Stimulated activated CD4-positive, alpha-beta T cell treated with anti-CD3 and anti-CD28 coated beads, TNF-alpha, amount 100 ng/mL, for 4 hours (primary cell): ENCODE data around the gene NT5C1A.

Experiments
- DNase-seq, 3 experiments: peaks; one replicate each; pipeline ENCODE4 v3.0.0-alpha.2; 2020; ENCODE audit warnings: low read depth in 3 of 3

Gene NT5C1A

DNA sequence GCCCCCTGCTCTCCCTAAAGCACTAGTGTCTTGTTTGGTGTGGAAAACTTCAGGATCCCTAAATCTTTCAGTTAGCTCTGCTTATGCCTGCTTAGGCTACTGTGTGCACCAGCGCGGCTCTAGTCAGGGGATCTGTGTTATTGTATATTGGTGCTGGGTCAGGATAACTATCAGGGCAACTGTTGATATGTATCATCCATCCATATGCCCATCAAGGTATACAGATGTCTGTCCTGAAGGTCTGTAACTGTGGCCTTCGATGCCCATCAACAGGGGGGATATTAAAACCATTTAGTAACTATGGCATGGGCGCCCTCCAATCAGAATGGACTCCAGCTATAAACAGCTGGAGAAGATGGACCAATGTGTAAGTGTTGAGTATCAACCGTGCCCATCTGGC, 12.4 kb downstream of the NT5C1A start:
- DNase-seq = no peak

DNA sequence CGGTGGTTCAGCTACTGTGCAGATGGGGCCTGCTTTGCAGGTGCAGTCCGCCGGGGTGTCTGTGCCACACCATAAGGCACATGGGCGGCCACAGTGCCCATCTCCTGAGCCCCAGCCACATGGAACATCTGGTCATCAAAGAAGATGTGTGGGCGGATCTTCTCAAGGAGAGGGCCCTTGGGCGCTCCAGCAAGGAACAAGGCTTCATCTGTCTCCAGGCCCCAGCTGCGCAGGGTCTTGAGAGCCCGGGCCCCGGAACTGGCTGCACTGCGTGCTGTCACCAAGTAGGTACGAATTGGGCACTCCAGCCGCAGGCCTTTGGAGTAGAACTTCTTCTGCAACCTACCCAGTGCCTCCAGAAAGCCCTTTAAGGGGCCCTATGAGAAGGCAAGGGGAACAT, 12.8 kb downstream of the NT5C1A start:
- DNase-seq = no peak

DNA sequence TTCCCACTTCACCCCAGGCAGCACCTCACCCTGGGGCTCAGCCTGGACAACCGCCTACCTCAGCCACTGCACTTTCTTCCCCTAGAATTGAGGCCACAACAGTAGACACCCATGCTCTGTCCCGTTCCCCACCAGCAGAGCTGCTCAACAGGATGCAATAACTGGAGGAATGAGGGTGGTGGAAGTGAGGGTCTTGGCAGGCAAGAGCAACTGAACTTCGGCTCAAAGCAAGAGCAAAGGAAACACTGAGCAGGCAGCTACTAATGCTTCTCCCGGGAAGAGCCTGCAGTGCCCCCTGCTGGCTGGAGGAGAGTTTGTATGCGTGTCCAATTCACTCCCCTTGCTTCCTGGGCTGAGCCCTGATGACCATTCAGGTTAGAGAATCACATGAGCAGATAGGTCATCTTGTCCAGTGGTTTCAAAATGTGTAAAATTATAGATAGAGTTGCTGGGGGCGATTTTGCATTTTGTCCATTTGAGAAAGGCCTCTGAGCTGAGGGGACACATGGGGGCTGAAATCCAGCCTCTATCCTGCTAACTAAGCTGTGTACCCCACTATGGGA, 13.9 kb downstream of the NT5C1A start:
- DNase-seq = peak in 1 of 3 experiments; percentile 29

DNA sequence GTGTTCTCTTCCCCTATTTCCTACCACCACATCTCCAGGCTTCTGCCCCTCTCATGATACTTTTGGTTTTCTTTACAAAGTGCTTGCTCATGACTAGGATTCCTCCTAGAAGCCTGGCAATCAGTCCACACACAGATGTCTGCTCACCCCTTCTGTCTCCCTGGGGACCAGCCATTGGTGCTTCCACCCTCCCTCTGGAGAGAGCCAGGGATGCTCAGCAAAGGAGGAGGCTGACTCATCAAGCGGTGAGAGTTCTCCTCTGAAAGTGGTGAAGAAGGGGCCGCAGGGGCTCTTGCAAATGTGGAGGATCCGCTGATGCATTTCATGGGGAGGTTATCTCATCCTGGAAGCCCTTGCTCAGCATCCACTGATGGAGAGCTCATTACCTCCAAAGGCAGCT, 14.5 kb downstream of the NT5C1A start:
- no peak for DNase-seq

DNA sequence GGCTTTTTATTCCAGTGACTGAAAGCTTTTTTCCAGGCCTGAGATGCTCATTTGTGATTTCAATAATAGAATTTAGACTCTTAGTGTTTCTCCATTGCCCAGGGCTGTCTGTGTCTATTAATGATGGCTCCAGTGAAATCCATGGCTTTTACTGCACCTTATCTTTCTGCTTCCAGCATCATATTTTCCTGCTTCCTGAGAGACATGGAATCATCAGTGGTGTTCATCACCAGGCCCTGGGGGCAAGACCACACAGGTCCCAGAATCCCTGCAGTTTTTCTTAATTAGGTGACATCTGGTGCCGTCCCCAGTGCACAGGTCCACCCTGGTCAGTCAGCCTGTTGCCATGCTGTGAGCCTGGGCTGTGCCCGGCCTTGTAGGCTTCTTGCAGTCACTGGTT, 15.5 kb downstream of the NT5C1A start:
- DNase-seq = no peak

DNA sequence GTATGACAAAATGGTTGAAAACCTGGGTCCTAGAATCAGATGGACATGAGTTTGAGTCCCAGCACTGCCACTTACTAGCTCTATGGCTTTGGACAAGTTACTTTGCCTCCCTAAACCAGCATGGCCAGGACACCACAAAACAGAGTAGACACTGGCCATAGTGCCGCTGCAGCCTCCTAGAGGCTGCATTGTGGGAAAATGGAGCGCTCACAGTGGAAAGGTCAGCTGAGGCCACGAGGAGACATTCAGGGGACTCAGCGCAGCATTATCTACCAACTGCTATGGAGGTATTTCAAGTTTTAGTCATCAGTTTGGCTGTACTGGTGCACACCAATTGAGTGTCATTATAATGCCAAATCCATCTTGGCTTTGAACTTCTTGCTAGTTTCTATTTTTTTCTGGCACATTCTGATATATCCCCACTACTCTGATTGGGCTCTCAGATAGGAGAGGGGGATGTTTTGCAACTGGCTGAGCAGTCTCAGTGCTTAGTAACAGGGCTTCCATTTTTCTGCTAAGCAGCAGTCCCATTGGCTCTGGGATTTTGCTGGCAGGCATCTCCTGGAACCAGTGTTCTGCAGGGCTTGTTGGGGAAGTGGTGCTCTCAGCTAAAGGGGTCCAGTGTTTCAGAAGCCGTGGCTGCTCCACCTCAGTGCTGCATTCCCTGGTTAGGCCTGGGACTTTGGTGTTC, 16.2 kb downstream of the NT5C1A start:
- no peak for DNase-seq

DNA sequence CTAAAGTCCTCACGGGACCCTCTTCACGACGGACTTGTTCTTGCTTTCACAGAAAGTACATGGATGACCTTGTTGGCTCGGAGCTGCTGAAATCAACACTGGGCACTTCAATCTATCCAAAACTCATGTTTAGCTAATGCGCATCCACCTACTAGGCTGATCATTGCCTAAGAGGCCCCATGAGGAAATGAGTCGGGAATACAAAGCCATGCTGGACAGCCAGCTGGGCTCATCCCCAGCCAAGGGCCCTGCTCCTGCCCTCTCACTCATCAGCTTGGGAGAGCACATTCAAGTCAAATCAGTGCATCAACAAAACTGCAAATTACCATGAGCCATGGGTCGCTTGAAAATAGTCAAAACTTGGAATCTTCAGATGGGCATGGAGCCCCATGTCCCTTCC, 17.6 kb downstream of the NT5C1A start:
- DNase-seq = no peak

DNA sequence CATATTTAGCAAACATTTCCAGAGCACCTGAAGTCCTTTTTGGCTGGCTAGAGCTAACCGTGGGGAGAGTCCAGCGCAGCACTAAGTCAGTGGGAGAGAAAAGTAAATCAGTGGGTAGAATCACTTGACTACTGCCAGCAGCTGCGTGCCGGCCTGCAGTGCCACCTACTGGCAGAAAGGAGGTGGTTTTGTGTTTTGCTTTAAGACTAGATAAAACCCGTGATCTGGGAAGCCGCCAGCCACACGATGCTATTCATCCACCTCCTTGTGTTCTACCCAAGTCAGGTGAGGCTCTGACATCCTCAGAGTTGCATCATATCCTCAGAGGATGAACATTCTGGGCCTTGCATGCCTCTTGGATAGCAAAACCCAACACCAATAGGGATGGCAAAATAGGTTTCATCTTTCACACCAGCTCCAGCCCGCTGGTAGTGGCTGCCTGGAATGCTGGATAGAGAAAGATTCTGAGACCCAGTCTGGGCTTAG, 18.3 kb downstream of the NT5C1A start:
- peak; percentile 44 to 50 (median 49) for DNase-seq

DNA sequence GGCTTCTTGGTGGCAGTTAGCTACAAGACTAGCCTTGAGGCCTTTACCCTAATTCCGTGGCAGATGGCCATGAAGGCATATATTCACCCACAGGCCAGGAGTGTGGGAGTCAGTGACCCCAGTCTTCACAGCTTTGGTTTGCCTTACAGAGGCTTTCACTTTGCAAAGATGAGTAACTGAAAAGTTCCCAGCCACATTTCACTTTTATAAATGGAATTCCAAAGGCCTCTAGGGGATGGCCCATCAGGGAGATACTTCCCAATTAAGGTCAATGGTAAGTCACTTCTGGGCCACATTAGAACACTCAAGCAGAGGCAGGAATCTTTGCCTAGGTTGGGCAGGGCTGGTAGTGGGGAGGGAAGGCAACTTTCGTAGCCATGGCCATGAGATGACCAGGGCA, 19.4 kb downstream of the NT5C1A start:
- no peak for DNase-seq

DNA sequence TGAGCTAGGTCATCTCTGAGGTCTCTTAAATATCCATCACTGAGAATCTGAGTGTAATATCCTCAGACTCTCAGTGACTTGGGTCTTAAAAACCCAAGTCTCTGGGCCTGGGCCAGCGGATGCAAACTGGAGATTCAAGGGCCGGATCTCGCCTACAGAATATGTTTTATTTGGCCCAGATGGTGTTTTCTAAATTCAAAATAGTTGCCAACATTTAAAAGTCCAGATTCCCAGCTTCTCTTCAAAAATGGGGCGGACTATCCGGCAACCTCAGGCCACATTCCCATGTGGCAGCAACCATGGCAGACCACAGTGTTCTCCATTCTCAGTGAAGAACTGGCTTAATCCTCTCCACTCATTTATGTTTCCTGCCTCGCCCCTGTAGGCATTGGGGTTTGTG, 19.8 kb downstream of the NT5C1A start:
- DNase-seq = no peak

DNA sequence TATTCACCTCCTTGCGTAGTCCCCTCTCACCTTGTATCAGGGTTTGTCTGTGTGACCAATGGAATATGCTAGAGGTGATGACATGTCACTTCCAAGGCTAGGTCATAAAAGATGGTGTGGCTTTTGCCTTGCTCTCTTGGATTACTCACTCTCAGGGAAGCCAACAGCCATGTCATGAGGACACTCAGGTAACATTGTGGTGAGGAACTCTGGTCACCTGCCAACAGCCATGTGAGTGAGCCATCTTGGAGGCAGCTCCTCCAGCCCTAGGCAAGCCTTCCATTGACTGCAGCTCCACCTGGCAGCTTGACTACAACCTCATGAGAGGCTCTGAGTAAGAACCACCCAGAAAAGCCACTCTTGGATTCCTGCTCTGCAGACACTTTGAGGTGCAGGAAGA, 21.5 kb downstream of the NT5C1A start:
- DNase-seq = no peak

DNA sequence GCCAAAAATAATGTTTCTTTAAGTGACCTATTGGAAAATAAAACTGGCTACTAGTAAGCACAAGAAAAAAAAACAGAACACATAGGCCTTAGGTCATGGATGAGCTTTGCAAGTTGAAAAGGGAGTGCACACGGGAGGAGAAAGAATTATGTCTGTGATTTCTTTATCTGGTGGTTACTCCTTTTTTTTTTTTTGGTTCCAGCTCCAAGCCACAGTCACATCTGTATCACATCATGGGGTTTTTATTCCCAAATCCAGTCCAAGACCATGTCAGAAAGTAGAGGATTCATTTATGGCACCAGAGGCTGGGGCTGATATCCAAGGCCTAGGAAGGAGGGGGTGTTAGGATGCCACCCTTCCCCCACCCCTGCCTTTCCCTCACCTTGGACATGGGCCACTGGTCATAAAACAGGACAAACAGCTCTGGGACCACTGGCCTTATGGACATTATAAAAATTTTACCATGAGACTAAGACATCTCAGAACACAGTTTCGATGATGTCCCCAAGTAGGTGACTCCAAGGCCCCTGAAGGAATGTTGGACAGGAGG, 22.2 kb downstream of the NT5C1A start:
- no peak for DNase-seq

DNA sequence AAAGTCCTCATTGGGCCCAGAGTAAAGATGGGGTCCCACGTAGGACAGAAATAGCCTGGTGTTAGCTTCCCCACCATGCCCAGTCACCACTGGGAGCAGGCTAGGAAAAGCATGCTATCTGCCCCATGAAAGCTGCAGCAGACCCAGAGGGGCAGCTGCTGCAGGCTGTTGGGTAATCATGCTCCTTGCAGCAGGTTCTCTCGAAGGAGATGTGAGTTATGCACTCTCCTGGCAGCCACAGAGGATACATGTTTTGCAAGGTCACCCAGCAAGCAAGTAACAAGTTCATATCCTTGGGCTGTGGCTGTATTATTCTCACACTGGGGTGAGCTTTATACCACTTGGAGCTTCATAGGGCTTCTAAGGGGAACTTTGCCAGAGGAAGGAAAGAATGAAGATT, 23.4 kb downstream of the NT5C1A start:
- DNase-seq = no peak

DNA sequence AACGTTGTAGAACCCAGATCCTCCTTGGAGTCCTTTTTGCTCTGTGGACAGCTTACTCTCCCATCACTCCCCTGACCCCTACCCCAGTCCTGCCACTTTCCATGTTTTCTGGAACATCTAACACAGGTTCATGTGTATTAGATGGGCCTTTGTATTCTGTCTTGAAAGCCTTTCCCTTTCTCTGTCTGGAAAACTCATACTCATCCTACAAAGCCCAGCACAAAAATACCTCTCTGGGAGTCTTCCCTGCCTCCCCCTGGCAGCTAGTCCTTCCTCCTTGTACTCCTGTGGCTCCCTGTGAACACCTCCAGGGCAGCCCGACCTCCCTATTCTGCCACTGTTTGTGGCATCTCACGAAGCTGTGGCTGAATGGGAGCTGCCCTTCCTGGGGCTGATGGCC, 24.7 kb downstream of the NT5C1A start:
- DNase-seq = no peak

DNA sequence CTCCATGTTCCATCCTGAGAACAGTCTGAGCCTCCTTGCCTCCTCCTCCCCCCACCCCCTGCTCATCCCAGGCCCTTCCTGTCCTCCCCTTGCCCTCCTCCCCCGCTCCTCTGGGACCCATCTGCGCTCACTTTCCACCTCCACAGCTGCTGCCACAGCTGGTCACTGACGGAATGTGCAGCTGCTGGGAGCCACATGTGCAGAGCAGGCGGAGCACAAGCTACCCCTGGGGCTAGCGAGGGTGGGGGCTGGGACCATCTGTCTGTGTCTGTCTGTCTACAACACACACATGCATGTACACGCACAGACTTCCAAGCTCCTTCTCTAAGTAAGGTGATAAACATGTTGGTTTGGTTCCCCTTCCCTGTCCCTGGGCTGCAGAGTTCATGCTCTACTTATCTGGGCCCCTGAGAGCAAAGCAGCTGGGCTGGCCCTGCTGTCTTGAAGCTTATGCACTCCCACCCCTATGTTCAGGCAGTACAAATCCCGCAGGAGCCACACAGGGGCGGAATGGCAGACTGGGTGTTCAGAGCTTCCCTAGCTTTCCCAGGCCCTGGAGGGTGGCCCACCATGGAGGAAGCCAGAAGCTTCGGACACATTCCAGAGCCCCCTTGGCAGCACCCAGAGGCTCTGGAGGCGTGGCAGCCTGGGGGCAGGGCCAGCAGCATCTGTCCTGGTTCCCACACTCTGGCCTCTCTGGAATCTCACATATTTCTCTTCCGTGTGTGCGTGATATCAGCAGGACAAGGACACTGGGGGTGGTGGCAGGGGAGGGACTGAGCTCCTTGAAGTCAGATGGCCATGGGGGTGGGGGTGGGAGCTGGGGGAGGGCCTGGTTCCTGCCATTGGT, 25.4 kb downstream of the NT5C1A start:
- no peak for DNase-seq

DNA sequence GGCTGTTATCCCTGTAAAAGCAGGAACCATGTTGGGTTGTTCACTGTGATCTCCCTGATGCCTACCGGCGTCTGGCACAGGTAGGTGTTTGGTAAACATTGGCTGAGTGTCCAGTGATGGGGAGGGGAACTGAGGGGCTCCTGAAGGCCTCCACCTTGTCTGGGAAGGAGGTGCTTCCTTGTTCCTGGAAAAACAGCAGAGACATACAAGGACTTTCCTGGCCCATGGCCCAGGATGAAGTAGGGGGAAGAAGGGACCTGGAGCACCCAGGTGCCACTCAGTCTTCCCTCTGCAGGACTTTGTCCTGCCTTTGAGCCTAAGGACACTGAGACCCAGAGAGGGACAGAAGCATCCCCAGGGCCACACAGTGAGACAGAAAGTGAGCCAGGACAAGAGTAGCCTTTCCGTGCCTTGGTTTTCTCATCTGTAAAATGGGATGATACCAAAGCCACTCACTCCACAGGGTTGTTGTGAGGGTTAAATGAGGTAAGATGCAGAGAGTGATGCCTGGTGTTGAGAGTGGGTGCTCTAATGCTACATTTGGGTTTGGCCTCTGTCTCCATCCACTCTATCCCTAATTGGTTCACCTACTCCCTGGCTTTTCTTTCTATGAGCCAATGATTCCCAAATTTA, 26.4 kb downstream of the NT5C1A start:
- no peak for DNase-seq

DNA sequence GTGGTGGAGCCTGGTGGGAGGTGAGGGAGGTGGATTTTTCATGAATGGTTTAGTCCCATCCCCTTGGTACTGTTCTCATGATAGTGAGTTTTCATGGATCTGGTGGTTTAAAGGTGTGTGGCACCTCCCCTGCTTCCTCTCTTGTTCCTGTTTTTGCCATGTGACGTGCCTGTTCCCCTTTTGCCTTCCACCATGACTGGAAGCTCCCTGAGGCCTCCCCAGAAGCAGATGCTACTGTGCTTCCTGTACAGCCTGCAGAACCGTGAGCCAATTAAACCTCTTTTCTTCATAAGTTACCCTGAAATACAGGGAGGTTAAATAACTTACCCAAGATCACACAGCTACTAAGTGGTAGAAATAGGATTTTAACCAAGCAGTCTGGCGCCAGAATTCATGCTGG, 28.2 kb downstream of the NT5C1A start:
- no peak for DNase-seq

DNA sequence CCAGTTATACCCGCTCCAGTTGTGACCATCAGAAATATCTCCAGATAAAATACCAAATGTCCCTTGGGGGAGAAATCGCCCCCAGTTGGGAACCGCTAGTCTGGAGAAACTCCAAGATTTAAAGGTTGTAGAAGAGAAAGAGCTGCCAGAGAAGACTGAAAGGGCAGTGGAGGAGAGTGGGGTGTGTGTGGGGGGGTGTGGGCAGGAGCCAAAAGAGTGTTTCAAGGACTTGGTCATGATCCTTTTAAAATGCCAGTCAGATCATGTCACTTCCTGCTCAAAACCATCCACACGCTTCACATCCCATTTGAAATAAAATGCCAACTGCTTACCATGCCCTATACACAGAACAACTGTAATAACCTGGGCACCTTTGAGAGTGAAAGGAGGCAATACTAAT, 29.1 kb downstream of the NT5C1A start:
- DNase-seq = no peak

DNA sequence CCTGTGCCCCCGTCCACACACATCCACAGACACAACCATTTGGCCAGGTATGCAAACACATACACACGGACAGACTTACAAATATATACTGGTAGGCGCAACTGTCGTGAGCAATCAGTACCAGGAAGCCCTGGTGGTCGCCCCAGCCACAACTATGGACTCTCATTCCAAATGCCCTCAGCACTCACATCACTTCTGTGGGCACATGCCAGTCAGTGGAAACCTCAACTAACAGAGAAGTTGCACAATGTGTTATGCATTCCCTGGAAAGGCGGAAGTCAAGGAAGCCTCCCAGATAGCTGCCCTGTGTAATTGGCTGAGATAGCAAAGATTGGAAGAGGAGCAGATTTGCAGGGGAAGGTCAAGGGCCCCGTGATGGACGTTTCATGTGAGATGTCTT, 31.0 kb downstream of the NT5C1A start:
- no peak for DNase-seq

DNA sequence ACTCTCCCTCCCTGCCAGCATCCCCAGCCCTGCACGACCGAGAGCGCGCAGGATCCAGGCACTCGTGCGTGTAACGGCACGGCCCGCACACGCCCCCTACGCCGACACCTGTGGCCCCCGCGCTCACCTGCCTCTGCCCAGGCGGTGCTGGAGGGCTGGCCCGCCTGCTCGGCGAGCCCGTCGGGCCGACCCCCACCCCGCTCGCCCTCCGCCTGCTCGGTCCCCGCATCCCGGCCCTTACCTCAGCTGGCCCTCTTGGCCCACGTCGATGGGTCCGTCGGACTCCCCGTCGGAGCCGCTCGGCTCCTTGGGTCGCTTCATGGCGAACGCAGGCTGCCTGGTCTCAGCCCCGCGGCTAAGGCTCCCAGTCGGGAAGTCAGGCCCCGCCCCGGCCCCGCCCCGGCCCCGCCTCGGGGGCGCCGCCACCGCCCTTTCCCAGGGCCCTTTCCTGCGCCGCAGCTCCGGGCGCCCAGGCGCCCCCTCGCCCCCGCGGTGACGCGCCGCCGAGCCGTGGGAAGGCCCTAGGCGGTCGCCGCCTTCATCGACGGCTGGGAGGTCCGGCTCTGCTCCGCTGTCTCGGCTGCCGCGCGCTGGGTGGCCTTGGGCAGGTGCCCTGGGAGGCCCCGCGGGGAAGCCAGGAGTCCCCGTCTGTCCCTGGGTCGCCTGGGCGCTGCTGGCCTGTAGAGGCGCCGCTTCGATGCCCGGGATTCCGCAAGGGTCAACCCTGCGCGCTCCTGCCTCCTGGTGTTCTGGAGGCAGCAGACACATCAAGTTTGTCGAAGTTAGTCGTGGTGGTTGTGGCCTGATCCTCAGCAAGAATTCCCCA, 32.4 kb downstream of the NT5C1A start, which contains the start of gene HEYL:
HEYL (minus strand) TSS at position 339 of the 826 bp plus-strand sequence; CDS start at position 321, 18 bp downstream.
- peak; percentile 57 to 73 (median 61) for DNase-seq

DNA sequence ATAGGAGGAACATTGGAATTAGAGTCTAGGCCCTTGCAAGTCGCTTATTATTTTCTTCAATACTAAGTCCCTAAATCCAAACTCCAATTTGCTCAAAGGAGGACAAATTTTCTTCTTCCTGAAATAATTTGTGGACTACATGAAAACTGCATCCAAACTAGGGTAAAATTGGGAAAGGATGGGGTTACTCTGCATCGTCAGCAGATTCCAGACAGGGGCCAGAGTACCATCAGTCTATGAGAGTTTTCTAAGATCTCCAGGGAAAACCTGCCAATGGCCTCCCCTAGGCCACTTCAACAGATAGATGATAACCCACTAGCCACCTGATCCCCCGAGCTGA, 33.0 kb downstream of the NT5C1A start:
- no peak for DNase-seq
